ENCODE results near the gene SLC47A1.
"Not testable (repeated sequence)": the region's sequence is repeated elsewhere in the genome, so short reads cannot be mapped to it uniquely, and the experiment has no call there.

SLC47A1 gene

GRCh38 chr17:19494961-19495806 is 38.5 kb upstream of the SLC47A1 start:
- H3K36me3 ChIP-seq (replicated peaks): no peaks in the 10 kb centered on the region
- in situ Hi-C loops (cut with HindIII; ENCODE audit: low pct_ligation_motif_present, low sequenced_read_pairs): no loop called here
- H3K4me3 ChIP-seq (ENCODE audit: low read depth, low read length): no peak overlapping the region
- no peak overlapping the region for H3K27ac ChIP-seq
- DNase-seq: no peak
- no peak for TF ChIP-seq CTCF (IDR thresholded peaks at IDR 0.05; ENCODE audit: low read depth, low read length, missing control alignments)
- no peaks in the 10 kb centered on the region for H3K27me3 ChIP-seq (replicated peaks)

GRCh38 chr17:19495828-19496528 is 37.7 kb upstream of the SLC47A1 start:
- no peak overlapping the region for H3K27ac ChIP-seq
- in situ Hi-C loops (cut with HindIII; ENCODE audit: low pct_ligation_motif_present, low sequenced_read_pairs): no loop called here
- no peak for TF ChIP-seq CTCF (IDR thresholded peaks at IDR 0.05; ENCODE audit: low read depth, low read length, missing control alignments)
- DNase-seq: no peak
- H3K4me3 ChIP-seq (ENCODE audit: low read depth, low read length): no peak overlapping the region
- H3K27me3 ChIP-seq (replicated peaks): no peaks in the 10 kb centered on the region
- no peaks in the 10 kb centered on the region for H3K36me3 ChIP-seq (replicated peaks)

GRCh38 chr17:19497624-19498023 is 36.0 kb upstream of the SLC47A1 start:
- no peak overlapping the region for H3K4me3 ChIP-seq (ENCODE audit: low read depth, low read length)
- no peaks in the 10 kb centered on the region for H3K36me3 ChIP-seq (replicated peaks)
- TF ChIP-seq CTCF (IDR thresholded peaks at IDR 0.05; ENCODE audit: low read depth, low read length, missing control alignments): no peak
- H3K27ac ChIP-seq: no peak overlapping the region
- no peaks in the 10 kb centered on the region for H3K27me3 ChIP-seq (replicated peaks)
- in situ Hi-C loops (cut with HindIII; ENCODE audit: low pct_ligation_motif_present, low sequenced_read_pairs): no loop called here
- DNase-seq: no peak

GRCh38 chr17:19501219-19501618 is 32.4 kb upstream of the SLC47A1 start:
- in situ Hi-C loops (cut with HindIII; ENCODE audit: low pct_ligation_motif_present, low sequenced_read_pairs): no loop called here
- Histone ChIP-seq H3K4me3 (ENCODE audit: low read depth, low read length) (no peak overlapping the region), H3K27ac (no peak overlapping the region), H3K36me3 (replicated peaks) (no peaks in the 10 kb centered on the region), H3K27me3 (replicated peaks) (no peaks in the 10 kb centered on the region)
- no peak for TF ChIP-seq CTCF (IDR thresholded peaks at IDR 0.05; ENCODE audit: low read depth, low read length, missing control alignments)
- no peak for DNase-seq

GRCh38 chr17:19502517-19502916 is 31.1 kb upstream of the SLC47A1 start:
- H3K27ac ChIP-seq: no peak overlapping the region
- H3K36me3 ChIP-seq (replicated peaks): no peaks in the 10 kb centered on the region
- H3K27me3 ChIP-seq (replicated peaks): no peaks in the 10 kb centered on the region
- no peak for DNase-seq
- H3K4me3 ChIP-seq (ENCODE audit: low read depth, low read length): no peak overlapping the region
- in situ Hi-C loops (cut with HindIII; ENCODE audit: low pct_ligation_motif_present, low sequenced_read_pairs): no loop called here
- TF ChIP-seq CTCF (IDR thresholded peaks at IDR 0.05; ENCODE audit: low read depth, low read length, missing control alignments): no peak

- H3K36me3 ChIP-seq (replicated peaks); H3K27ac ChIP-seq; H3K27me3 ChIP-seq (replicated peaks); DNase-seq; H3K4me3 ChIP-seq (ENCODE audit: low read depth, low read length); in situ Hi-C loops (cut with HindIII; ENCODE audit: low pct_ligation_motif_present, low sequenced_read_pairs): not testable (repeated sequence)
These were observed 28.1 kb upstream of the SLC47A1 start for GRCh38 chr17:19505561-19505960.

All from brain microvascular endothelial cell (primary cell).